Left ventricle myocardium inferior (tissue), 1 donor: Measurements from ENCODE around the gene LRRN3. TPM values are rescaled to one million over a fixed set of nuclear protein-coding genes. Genes with fewer than 3 reads are reported as not detected.
A peak's percentile ranks its signal among the peaks of the same experiment; 100 is the strongest.

Experiments
- DNase-seq: peaks from one replicate; pipeline ENCODE4 v3.0.0-alpha.2; 2020
- H3K27ac ChIP-seq: fragments of 200-600 bp; replicated peaks from 2 replicates; pipeline ENCODE4 v1.8.0; 2021
- H3K27me3 ChIP-seq: fragments of 200-600 bp; 2 replicates; pipeline ENCODE4 v1.8.0; 2021; ENCODE audit warnings: low read depth
- H3K36me3 ChIP-seq: fragments of 200-600 bp; 2 replicates; pipeline ENCODE4 v1.8.0; 2021
- H3K4me1 ChIP-seq: fragments of 200-600 bp; 2 replicates; pipeline ENCODE4 v1.8.0; 2021
- H3K4me3 ChIP-seq: fragments of 200-600 bp; 2 replicates; pipeline ENCODE4 v1.8.0; 2021; ENCODE audit warnings: mild to moderate bottlenecking, moderate library complexity
- H3K9me3 ChIP-seq: fragments of 200-600 bp; replicated peaks from 2 replicates; pipeline ENCODE4 v1.8.0; 2021
- intact Hi-C: fragments of 100-400 bp; cut with micrococcal nuclease; formaldehyde crosslinking; loops from one replicate; pipeline ENCODE4 v1.11.0; 2022
- total RNA-seq: library from RNA; stranded (reverse); fragmentation: NEBNext Ultra II Directional; extraction: Animal tissue kit (Norgen Biotek cat#: 25700); gene quantifications from one replicate; pipeline ENCODE4 v1.2.1, GENCODE V29; 2021
- TF ChIP-seq, protein P1 (sequence below): fragments of 200-600 bp; IDR thresholded peaks from 2 replicates; pipeline ENCODE4 v1.8.0; 2021; ENCODE audit warnings: antibody characterized with exemption, mild to moderate bottlenecking, borderline replicate concordance
- donor health status: DM: no; HTN: yes; CAD: no; lungs with severe emphysema.

Gene LRRN3
- total RNA-seq, 1 donor from 2014 or later = 7.4 TPM

DNA sequence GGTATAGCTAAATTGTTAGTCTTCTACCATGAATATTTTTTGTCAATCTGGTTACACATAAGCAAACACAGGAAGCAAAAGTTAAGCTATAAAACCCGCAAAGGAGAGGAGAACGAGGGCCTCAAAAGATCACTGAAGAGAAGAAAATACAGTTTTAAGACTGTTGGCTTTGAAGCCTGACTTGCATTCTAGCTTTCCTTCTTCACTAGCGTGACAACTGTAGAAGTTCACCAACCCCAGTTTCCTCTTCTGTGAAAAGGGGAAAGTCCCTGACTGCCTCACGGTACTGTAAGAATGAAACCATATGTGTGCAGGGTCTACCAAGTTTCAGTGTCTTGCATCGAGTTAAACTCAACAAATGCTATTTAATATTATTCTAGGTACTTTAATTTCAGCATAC is 7.5 kb upstream of the LRRN3 start:
- Histone ChIP-seq H3K36me3 (no peaks in the 10 kb centered on the region), H3K4me1 (no peaks in the 10 kb centered on the region), H3K27me3 (no peaks in the 10 kb centered on the region), H3K27ac (no peak overlapping the region), H3K4me3 (no peak overlapping the region), H3K9me3 (no peaks in the 10 kb centered on the region)
- TF ChIP-seq, protein P1, sequence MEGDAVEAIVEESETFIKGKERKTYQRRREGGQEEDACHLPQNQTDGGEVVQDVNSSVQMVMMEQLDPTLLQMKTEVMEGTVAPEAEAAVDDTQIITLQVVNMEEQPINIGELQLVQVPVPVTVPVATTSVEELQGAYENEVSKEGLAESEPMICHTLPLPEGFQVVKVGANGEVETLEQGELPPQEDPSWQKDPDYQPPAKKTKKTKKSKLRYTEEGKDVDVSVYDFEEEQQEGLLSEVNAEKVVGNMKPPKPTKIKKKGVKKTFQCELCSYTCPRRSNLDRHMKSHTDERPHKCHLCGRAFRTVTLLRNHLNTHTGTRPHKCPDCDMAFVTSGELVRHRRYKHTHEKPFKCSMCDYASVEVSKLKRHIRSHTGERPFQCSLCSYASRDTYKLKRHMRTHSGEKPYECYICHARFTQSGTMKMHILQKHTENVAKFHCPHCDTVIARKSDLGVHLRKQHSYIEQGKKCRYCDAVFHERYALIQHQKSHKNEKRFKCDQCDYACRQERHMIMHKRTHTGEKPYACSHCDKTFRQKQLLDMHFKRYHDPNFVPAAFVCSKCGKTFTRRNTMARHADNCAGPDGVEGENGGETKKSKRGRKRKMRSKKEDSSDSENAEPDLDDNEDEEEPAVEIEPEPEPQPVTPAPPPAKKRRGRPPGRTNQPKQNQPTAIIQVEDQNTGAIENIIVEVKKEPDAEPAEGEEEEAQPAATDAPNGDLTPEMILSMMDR = no peak
- DNase-seq = no peak
- intact Hi-C loops = no loop called here

DNA sequence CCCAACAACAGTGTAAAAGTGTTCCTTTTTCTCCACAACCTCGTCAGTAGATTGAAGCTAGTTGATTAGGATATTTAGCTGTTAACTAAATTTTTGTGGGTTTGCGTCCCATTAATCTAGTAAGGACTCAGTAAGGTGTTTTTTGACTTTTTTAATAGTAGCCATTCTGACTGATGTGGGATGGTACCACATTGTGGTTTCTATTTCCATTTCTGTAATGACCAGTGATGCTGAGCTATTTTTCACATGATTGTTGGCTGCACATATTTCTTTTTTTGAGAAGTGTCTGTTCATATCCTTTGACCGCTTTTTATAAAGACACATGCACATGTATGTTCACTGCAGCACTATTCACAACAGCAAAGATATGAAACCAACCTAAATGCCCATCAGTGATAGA is 5.6 kb upstream of the LRRN3 start:
- Histone ChIP-seq H3K36me3 (no peaks in the 10 kb centered on the region), H3K27me3 (no peaks in the 10 kb centered on the region), H3K9me3 (no peaks in the 10 kb centered on the region), H3K27ac (no peak overlapping the region), H3K4me3 (no peak overlapping the region), H3K4me1 (peaks cover 5% of the 10 kb centered on the region)
- intact Hi-C loops = loop anchor here (5.0 kb wide), 1 partner anchor 402 kb away; no protein-coding TSS in a partner anchor
- TF ChIP-seq, protein P1 = no peak
- no peak for DNase-seq

DNA sequence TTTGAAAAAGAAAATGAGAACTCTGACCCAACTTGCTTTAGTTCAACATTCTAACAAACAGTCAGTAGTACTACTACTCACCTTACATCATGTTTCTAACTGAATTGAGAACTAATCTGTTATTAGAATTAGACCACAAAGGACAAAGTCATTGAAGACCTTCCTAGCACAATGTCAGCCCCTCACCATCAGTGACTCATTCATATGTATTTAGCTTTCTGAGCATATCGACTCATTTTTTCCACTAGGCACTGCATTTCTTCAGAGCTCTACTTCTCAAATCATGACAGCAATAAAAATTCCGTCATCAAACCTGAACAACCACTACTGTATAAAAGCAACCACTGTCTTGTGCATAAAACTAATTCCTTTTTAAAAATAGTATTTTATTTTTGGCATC is 4.4 kb upstream of the LRRN3 start:
- TF ChIP-seq, protein P1 = no peak
- Histone ChIP-seq H3K9me3 (no peaks in the 10 kb centered on the region), H3K27ac (no peak overlapping the region), H3K4me1 (peaks cover 16% of the 10 kb centered on the region), H3K27me3 (no peaks in the 10 kb centered on the region), H3K36me3 (no peaks in the 10 kb centered on the region), H3K4me3 (no peak overlapping the region)
- no peak for DNase-seq
- intact Hi-C loops = loop anchor here (5.0 kb wide), 1 partner anchor 401 kb away; no protein-coding TSS in a partner anchor

DNA sequence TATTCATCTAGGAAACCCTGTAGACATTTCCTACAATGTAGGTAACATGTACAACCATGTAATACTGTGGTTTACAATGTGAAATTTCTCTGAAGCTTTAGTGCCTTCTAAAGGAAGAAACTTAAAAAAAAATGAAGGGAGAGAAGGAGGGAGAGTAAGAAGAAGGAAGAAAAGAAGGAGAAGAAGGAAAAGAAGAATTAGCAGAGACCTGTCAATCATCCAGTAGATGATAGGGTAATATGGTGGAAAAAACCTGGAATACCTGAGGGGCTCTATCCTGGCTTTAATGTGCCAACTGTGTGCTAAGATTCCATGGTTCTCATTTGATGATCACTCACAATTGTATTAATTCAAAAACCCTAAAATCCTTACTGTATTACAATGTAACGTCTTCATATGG is 2.6 kb upstream of the LRRN3 start:
- Histone ChIP-seq H3K4me3 (no peak overlapping the region), H3K4me1 (peaks cover 34% of the 10 kb centered on the region), H3K36me3 (no peaks in the 10 kb centered on the region), H3K9me3 (no peaks in the 10 kb centered on the region), H3K27me3 (no peaks in the 10 kb centered on the region), H3K27ac (no peak overlapping the region)
- TF ChIP-seq, protein P1 = no peak
- intact Hi-C loops = loop anchor here (5.0 kb wide), 1 partner anchor 399 kb away; no protein-coding TSS in a partner anchor
- DNase-seq = no peak

DNA sequence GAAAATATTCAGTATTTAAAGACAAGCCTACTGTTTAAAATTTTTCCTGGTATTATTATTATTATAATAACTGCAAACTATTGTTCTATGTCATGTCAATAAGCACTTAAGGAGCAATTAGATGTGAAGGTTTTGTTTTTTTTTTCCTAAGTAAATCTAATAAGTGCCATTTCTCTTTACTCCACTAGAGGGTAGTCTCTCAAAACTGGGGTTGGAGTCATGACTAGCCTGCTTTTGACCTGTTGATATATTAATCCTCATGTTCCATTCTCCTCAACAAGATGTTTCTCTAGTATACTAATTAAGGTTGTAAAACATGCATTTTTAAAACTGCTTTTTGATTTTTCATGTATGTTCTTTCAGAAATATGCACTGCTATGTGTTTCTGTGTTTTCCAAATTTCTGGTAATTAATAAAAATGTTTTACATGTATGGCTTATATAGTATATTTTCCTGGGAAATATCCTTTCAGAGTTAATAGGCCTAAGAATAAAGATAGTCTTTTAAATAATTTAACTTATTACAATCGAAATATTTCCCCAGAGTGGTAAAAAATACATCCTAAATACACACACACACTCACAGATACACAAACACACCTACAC is 1.0 kb upstream of the LRRN3 start:
- Histone ChIP-seq H3K4me3 (no peak overlapping the region), H3K27me3 (no peaks in the 10 kb centered on the region), H3K27ac (no peak overlapping the region), H3K9me3 (no peaks in the 10 kb centered on the region), H3K4me1 (peaks cover 44% of the 10 kb centered on the region), H3K36me3 (no peaks in the 10 kb centered on the region)
- intact Hi-C loops = loop anchor here (5.0 kb wide), 1 partner anchor 397 kb away; no protein-coding TSS in a partner anchor
- TF ChIP-seq, protein P1 = peak; percentile 86
- DNase-seq = no peak
